GM06990 (cell line): ENCODE measurements around the gene ARSG.

ENCODE experiments used
- DNase-seq: peaks from one replicate; pipeline ENCODE4 v3.0.0-alpha.2; 2011; ENCODE audit not compliant: insufficient read length; ENCODE audit errors: extremely low read depth
- H3K27me3 ChIP-seq: replicated peaks from 2 replicates; pipeline ENCODE4 v1.6.0; 2011; ENCODE audit warnings: low read length; ENCODE audit not compliant: control insufficient read depth, insufficient read depth
- H3K36me3 ChIP-seq: 2 replicates; pipeline ENCODE4 v1.5.1; 2011; ENCODE audit warnings: low read length; ENCODE audit not compliant: control insufficient read depth, insufficient read depth
- H3K4me3 ChIP-seq: replicated peaks from 2 replicates; pipeline ENCODE4 v1.5.1; 2011; ENCODE audit warnings: low read depth, mild to moderate bottlenecking, control low read depth, low read length
- CTCF ChIP-seq: IDR thresholded peaks from 2 replicates; pipeline ENCODE4 v1.5.1; 2011; ENCODE audit warnings: low read length, control low read depth, mild to moderate bottlenecking, inconsistent platforms; ENCODE audit not compliant: insufficient read depth, poor library complexity, severe bottlenecking

Gene ARSG

GRCh38 chr17:68295086-68295485 lies 3.8 kb downstream of the ARSG start:
- DNase-seq = no peak
- Histone ChIP-seq H3K27me3 (no peaks in the 10 kb centered on the region), H3K4me3 (no peak overlapping the region), H3K36me3 (no peaks in the 10 kb centered on the region)
- TF ChIP-seq CTCF = no peak

GRCh38 chr17:68296217-68297191 lies 5.2 kb downstream of the ARSG start:
- no peak for DNase-seq
- H3K27me3 ChIP-seq = no peaks in the 10 kb centered on the region
- no peaks in the 10 kb centered on the region for H3K36me3 ChIP-seq
- no peak overlapping the region for H3K4me3 ChIP-seq
- no peak for TF ChIP-seq CTCF

- H3K36me3 ChIP-seq = no peaks in the 10 kb centered on the region
- no peak for TF ChIP-seq CTCF
- no peak overlapping the region for H3K4me3 ChIP-seq
- no peaks in the 10 kb centered on the region for H3K27me3 ChIP-seq
- no peak for DNase-seq
Measured at GRCh38 chr17:68297195-68297594, 5.9 kb downstream of the ARSG start.

- no peak for DNase-seq
- Histone ChIP-seq H3K4me3 (no peak overlapping the region), H3K36me3 (no peaks in the 10 kb centered on the region), H3K27me3 (no peaks in the 10 kb centered on the region)
- TF ChIP-seq CTCF = no peak
Measured at GRCh38 chr17:68298601-68299000, 7.3 kb downstream of the ARSG start.

- DNase-seq = no peak
- no peak overlapping the region for H3K4me3 ChIP-seq
- H3K27me3 ChIP-seq = no peaks in the 10 kb centered on the region
- no peaks in the 10 kb centered on the region for H3K36me3 ChIP-seq
- TF ChIP-seq CTCF = no peak
Measured at GRCh38 chr17:68299817-68300216, 8.5 kb downstream of the ARSG start.

GRCh38 chr17:68301438-68301959 lies 10.2 kb downstream of the ARSG start:
- TF ChIP-seq CTCF = no peak
- H3K4me3 ChIP-seq = no peak overlapping the region
- H3K27me3 ChIP-seq = no peaks in the 10 kb centered on the region
- DNase-seq = no peak
- no peaks in the 10 kb centered on the region for H3K36me3 ChIP-seq
